HG02885 (cell line): Measurements from ENCODE around the gene ST6GALNAC3.

Experiments used
- ATAC-seq: cut with Tn5 transposase; IDR thresholded peaks from one replicate; pipeline ENCODE4 v1.9.1; 2021; ENCODE audit warnings: mild to moderate bottlenecking; ENCODE audit not compliant: unreplicated experiment, poor library complexity

Gene ST6GALNAC3

GRCh38 chr1:76179219-76179698, 104.7 kb downstream of the ST6GALNAC3 start:
- ATAC-seq, result no peak

DNA sequence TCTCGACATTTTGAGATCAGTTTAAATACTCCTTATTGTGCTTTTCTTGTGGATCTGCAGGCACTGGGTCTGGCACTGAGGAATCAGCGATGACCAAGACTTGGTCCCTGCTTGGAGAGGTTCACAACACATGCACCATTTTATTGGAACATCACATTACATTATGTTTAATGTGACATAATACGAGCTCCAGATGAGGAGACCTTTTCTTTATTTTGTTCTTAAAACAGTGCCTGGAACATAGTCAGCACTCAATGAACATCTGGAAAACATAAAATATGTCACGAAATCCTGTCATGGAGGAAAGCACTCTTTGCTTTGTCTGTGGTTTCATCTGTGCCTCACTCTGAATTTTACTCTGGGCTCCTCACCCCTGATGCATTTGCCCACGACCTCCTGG, 110.7 kb downstream of the ST6GALNAC3 start:
- ATAC-seq, result no peak

DNA sequence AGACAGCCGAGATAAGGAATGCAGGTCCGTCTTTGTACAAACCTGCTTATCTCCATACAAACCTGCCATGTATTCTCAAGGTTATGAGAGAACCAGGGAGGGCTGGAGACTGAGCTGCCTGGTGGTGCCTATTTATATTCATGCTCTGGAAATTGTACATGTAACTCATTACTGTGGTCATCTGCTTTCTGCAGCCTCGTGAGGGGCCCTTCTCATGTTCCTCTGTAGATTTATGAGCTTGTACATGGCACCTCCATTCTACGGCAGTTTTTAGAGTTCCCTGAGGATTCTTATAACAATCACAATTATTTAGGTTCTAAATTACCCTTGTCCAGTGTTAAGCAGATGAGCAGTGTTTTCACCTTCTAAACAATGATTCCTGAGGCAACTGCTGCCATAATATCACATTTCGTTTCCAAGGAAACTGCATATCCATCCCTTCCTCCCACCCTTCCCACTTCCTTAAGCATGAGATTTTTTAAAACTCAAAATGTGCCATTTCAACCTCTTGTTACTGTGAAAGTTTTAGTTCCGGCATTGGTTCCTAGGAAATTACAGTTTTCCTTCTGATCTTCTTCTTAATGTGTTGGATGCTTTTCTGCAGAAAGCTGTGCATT, 112.1 kb downstream of the ST6GALNAC3 start:
- no peak for ATAC-seq

- no peak for ATAC-seq
These were observed 112.9 kb downstream of the ST6GALNAC3 start for GRCh38 chr1:76187436-76187835.

DNA sequence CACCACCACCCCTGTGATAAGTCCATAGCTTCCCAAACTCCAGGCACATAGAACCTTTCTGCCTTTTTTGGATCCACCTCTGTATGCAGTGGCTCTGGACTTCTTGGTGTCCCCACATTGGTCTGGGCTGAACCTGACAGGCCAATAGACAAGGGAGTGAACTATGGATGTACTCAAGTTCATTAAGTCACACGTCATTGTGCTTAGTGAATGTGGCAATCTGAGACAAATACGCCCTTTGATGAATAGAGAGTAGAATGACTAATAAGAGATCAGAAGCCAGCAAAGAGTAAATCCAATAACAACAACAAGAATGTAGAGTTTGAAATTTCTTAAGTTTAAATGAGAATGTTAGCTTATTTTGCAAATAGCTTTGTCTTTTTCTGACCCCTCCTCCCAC, 114.8 kb downstream of the ST6GALNAC3 start:
- no peak for ATAC-seq

GRCh38 chr1:76190749-76191424, 116.3 kb downstream of the ST6GALNAC3 start:
- ATAC-seq, result peak; percentile 81

- ATAC-seq, result peak; percentile 45
These were observed 117.0 kb downstream of the ST6GALNAC3 start for GRCh38 chr1:76191561-76191960.

DNA sequence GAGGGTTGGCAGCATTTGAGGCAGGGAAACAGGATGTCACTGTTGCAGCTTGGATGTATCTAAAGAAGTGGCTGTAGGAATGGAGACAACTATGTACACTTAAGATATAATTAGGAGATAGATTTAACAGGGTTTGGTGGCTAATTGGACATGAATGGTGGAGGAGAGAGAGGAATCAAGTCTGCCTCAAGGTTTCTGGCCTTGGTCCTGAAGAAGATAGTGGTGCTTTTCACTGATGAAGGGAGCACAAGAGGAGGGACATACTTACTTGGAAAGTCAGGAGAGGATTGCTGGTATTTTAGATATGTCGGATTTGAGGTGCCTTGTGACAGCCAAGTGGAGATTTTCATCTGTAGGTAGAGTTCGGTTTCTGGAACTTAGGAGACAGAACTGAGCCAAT, 123.9 kb downstream of the ST6GALNAC3 start:
- no peak for ATAC-seq

- ATAC-seq, result no peak
These were observed 128.1 kb downstream of the ST6GALNAC3 start for GRCh38 chr1:76202670-76203069.

GRCh38 chr1:76203127-76203526, 128.6 kb downstream of the ST6GALNAC3 start:
- ATAC-seq, result no peak

- ATAC-seq, result no peak
These were observed 134.7 kb downstream of the ST6GALNAC3 start for GRCh38 chr1:76209238-76209637.

DNA sequence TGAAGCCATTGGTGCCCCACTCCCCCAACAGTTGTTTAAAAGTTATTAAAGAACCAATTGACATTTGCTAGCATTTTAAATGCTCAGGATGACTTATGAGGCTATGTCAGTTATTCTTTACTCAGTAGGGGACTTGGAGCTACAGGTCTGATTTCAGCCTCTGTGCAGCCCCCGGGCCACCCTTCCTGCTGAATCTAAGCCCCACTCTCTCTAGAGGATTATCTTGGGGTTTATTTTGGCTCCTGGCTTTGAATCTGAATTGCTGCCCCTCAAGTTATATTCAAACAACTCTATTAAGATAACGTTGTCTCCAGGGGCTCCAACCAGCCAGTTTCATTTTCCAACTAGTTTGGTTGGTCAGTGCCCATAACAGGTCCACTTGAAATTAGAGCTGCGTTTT, 135.1 kb downstream of the ST6GALNAC3 start:
- ATAC-seq, result no peak

DNA sequence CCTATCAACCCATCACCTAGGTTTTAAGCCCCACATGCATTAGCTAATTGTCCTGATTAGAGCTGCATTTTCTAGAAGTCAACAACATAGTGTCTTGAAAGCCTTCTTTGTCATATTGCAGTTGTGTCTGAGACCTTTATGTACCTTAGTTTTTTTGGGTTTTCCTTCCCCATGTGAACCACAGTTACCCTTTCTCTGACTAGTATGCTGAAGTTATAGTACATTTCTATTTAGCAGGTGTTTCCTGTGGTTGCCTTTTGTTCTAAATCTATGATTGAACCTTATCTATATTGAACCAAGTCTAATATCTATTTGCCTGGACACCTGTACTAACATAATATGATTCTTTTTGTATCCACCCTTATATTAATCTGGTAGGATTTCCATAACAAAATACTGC, 135.6 kb downstream of the ST6GALNAC3 start:
- no peak for ATAC-seq

- ATAC-seq, result no peak
These were observed 144.3 kb downstream of the ST6GALNAC3 start for GRCh38 chr1:76218888-76219287.

DNA sequence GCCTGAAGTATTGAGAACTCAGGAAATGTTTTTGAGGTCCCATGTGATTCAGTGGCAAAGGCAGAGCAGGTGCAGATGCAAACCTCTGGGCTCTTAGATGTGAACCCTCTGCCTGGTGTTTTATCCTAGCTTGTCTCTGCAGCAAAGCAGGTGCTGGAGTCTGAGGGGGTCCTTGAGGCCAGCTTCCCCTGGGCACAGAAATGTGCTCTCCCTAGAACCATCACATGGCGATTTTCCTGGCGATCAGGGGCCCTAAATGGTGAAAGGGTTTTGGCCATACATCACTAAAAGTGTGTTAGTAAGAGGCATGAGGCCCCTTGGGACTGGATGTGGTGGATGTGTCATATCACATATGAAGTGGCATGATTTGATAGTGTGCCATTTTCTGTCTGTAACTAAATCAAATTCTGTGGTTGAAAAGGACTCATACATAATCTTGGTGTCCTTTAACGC, 144.8 kb downstream of the ST6GALNAC3 start:
- ATAC-seq, result no peak

DNA sequence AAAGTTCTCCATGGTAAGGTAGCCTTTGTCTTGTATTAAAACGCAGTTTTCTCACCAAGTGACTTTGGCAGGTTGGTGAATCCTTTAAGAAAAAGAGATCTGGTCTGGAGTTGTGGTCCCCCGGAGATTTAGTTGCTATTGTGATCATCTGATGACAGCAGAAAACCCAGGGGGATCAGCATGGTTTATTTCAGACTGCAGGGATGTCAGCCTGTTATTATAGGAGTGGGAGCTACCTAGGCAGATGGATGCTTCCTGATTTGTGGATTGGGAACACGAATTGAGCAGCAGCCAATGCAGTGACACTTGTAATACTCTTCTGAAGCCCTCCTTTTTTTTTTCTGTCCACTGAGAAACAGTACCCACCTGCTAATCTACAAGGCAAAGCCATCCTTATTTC, 150.2 kb downstream of the ST6GALNAC3 start:
- ATAC-seq, result no peak

DNA sequence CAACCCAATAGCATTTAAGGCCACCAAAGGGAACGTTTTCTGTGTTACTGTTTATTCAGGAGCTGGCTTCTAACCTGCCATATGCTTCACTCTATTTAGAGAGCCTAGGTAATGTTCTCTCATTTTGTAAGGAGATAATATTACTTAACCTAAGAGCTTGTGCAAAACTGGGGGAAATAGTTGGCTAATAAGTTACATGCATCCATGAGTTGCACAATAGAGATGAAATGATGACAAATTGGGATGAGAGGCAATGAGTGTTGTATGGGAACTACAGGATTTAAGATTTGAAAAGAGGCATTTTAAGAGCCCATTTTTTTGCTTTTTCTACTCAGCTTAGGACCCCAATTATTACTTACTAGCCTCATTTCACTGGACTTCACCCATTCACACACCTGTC, 151.0 kb downstream of the ST6GALNAC3 start:
- no peak for ATAC-seq

- no peak for ATAC-seq
These were observed 153.1 kb downstream of the ST6GALNAC3 start for GRCh38 chr1:76227621-76228020.

DNA sequence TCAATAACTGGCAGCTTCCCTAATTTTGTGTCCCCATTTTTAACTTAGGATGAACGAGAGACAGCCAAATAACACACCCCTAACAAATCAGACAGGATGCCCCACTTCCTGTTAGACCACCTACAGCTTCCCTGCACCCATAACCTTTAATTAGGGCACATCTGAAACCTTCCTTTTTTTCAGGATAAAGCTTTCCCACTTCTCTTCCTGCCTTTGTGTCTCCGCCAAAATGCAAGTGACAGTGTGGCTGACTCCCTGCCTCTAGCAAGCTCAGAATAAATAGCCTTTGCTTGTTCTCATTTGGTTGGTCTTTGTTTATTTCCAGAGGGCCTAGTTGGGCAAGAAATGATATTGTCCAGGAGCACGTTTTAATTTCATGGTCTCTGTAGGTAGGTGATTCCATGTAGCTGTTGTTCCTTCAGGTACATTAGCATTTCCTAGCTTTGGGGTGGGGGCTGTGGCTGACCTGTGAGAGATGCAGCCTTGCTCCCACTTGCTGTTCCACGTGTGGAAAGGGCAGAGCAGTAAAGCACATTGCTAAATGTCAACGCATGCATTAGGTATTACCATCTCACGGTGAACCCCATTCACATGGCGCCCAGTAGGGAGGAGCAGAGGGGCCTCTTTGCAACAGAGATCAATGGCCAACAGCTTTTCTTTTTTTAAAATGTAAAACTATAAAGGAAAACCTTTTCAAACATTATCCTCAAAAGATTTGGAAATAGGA, 154.9 kb downstream of the ST6GALNAC3 start:
- no peak for ATAC-seq

- ATAC-seq, result no peak
These were observed 156.3 kb downstream of the ST6GALNAC3 start for GRCh38 chr1:76230842-76231281.

DNA sequence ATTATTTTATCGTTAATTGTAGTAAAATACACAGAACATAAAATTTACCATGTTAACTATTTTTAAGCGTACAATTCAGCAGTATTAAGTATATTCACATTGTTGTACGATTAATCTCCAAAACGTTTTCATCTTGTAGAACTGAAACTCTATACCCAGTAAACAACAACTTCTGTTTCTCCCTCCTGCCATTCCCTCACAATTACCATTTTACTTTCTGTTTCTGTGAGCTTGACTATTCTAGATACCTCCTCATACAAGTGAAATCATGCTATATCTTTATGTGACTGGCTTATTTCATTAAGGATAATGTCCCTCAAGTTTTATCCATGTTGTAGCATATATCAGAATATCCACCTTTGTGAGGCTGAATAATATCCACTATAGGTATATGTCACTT, 156.8 kb downstream of the ST6GALNAC3 start:
- no peak for ATAC-seq
